ENCODE data around the gene MPHOSPH9. TPM values are rescaled to one million over a fixed set of nuclear protein-coding genes. Genes with fewer than 3 reads are reported as not detected.
"Not testable (repeated sequence)": the region's sequence is repeated elsewhere in the genome, so short reads cannot be mapped to it uniquely, and the experiment has no call there.

The MPHOSPH9 gene
- polyA plus RNA-seq, 3 donors, result 34.0 to 38.8 (median 38.6) TPM

GRCh38 chr12:123263196-123263817, 30.4 kb upstream of the MPHOSPH9 start:
- DNase-seq (ENCODE audit: extremely low read depth in 1 of 11, low read depth in 9 of 11, low spot score in 4 of 11), result no peak

- no peak for DNase-seq (ENCODE audit: extremely low read depth in 1 of 11, low read depth in 9 of 11, low spot score in 4 of 11)
Observed at GRCh38 chr12:123261196-123261595, 28.3 kb upstream of the MPHOSPH9 start.

- no peak for DNase-seq (ENCODE audit: extremely low read depth in 1 of 11, low read depth in 9 of 11, low spot score in 4 of 11)
Observed at GRCh38 chr12:123260081-123260480, 27.1 kb upstream of the MPHOSPH9 start.

- no peak for DNase-seq (ENCODE audit: extremely low read depth in 1 of 11, low read depth in 9 of 11, low spot score in 4 of 11)
Observed at GRCh38 chr12:123258593-123258992, 25.7 kb upstream of the MPHOSPH9 start.

GRCh38 chr12:123254853-123255446, 22.0 kb upstream of the MPHOSPH9 start:
- DNase-seq (ENCODE audit: extremely low read depth in 1 of 11, low read depth in 9 of 11, low spot score in 4 of 11), result no peak

GRCh38 chr12:123253641-123254459, 20.9 kb upstream of the MPHOSPH9 start:
- DNase-seq (ENCODE audit: extremely low read depth in 1 of 11, low read depth in 9 of 11, low spot score in 4 of 11), result no peak

GRCh38 chr12:123252365-123252764, 19.4 kb upstream of the MPHOSPH9 start:
- not testable (repeated sequence) for DNase-seq (ENCODE audit: extremely low read depth in 1 of 11, low read depth in 9 of 11, low spot score in 4 of 11)

GRCh38 chr12:123251403-123252076, 18.6 kb upstream of the MPHOSPH9 start:
- DNase-seq (ENCODE audit: extremely low read depth in 1 of 11, low read depth in 9 of 11, low spot score in 4 of 11), result no peak

- no peak for DNase-seq (ENCODE audit: extremely low read depth in 1 of 11, low read depth in 9 of 11, low spot score in 4 of 11)
Observed at GRCh38 chr12:123250471-123251383, 17.8 kb upstream of the MPHOSPH9 start.

GRCh38 chr12:123248996-123249741, 16.2 kb upstream of the MPHOSPH9 start:
- DNase-seq (ENCODE audit: extremely low read depth in 1 of 11, low read depth in 9 of 11, low spot score in 4 of 11), result not testable (repeated sequence)

GRCh38 chr12:123248129-123248528, 15.2 kb upstream of the MPHOSPH9 start:
- DNase-seq (ENCODE audit: extremely low read depth in 1 of 11, low read depth in 9 of 11, low spot score in 4 of 11), result not testable (repeated sequence)

GRCh38 chr12:123245678-123246077, 12.7 kb upstream of the MPHOSPH9 start:
- DNase-seq (ENCODE audit: extremely low read depth in 1 of 11, low read depth in 9 of 11, low spot score in 4 of 11), result no peak

- no peak for DNase-seq (ENCODE audit: extremely low read depth in 1 of 11, low read depth in 9 of 11, low spot score in 4 of 11)
Observed at GRCh38 chr12:123243671-123244262, 10.8 kb upstream of the MPHOSPH9 start.

- DNase-seq (ENCODE audit: extremely low read depth in 1 of 11, low read depth in 9 of 11, low spot score in 4 of 11), result peak in 3 of 11 donors; percentile 40 to 69 (median 47)
Observed at GRCh38 chr12:123242116-123242904, 9.4 kb upstream of the MPHOSPH9 start.

GRCh38 chr12:123238961-123239360, 6.0 kb upstream of the MPHOSPH9 start:
- DNase-seq (ENCODE audit: extremely low read depth in 1 of 11, low read depth in 9 of 11, low spot score in 4 of 11), result no peak

- DNase-seq (ENCODE audit: extremely low read depth in 1 of 11, low read depth in 9 of 11, low spot score in 4 of 11), result no peak
Observed at GRCh38 chr12:123238330-123238682, 5.4 kb upstream of the MPHOSPH9 start.

All from renal cortex interstitium (tissue), 11 donors.